GM23338 (cell line): ENCODE data around the gene LRRC26. TPM values are rescaled to one million over a fixed set of nuclear protein-coding genes. Genes with fewer than 3 reads are reported as not detected.

Source experiments
- ATAC-seq: fragments of 200-7000 bp; cut with Tn5 transposase; 3 replicates; pipeline ENCODE4 v1.9.1; 2020
- DNase-seq: peaks from one replicate; pipeline ENCODE4 v3.0.0-alpha.2; 2015; ENCODE audit warnings: low spot score
- H2AFZ ChIP-seq: fragments of 200-600 bp; sonication (generic); 2 replicates; pipeline ENCODE4 v1.8.0; 2016; ENCODE audit warnings: antibody characterized with exemption, mild to moderate bottlenecking, moderate library complexity
- H3F3A ChIP-seq: fragments of 200-600 bp; sonication (generic); replicated peaks from 2 replicates; pipeline ENCODE4 v1.8.0; 2017; ENCODE audit warnings: antibody characterized with exemption, mixed run types, low read depth
- H3K27ac ChIP-seq: fragments of 200-600 bp; sonication (generic); 2 replicates; pipeline ENCODE4 v1.6.1; 2016; ENCODE audit warnings: low read depth
- H3K27me3 ChIP-seq: fragments of 200-600 bp; sonication (generic); 2 replicates; pipeline ENCODE4 v1.8.0; 2016; ENCODE audit warnings: mild to moderate bottlenecking, mixed run types, moderate library complexity; ENCODE audit not compliant: insufficient read depth
- H3K36me3 ChIP-seq: fragments of 200-600 bp; sonication (generic); 2 replicates; pipeline ENCODE4 v1.8.0; 2016; ENCODE audit warnings: mild to moderate bottlenecking; ENCODE audit not compliant: insufficient read depth
- H3K4me1 ChIP-seq: fragments of 200-600 bp; sonication (generic); 2 replicates; pipeline ENCODE4 v1.8.0; 2016; ENCODE audit warnings: mild to moderate bottlenecking, moderate library complexity; ENCODE audit not compliant: insufficient read depth
- H3K4me2 ChIP-seq: fragments of 200-600 bp; sonication (generic); 2 replicates; pipeline ENCODE4 v1.7.1; 2017; ENCODE audit warnings: mixed run types
- H3K4me3 ChIP-seq: fragments of 200-600 bp; sonication (generic); 2 replicates; pipeline ENCODE4 v1.6.1; 2016; ENCODE audit warnings: mixed run types
- H3K79me2 ChIP-seq: fragments of 200-600 bp; sonication (generic); replicated peaks from 2 replicates; pipeline ENCODE4 v1.8.0; 2017; ENCODE audit warnings: mild to moderate bottlenecking; ENCODE audit not compliant: insufficient read depth
- H3K9me2 ChIP-seq: fragments of 200-600 bp; sonication (generic); 2 replicates; pipeline ENCODE4 v1.8.0; 2017; ENCODE audit not compliant: insufficient read depth
- H4K20me1 ChIP-seq: fragments of 200-600 bp; sonication (generic); replicated peaks from 2 replicates; pipeline ENCODE4 v1.8.0; 2017; ENCODE audit warnings: mild to moderate bottlenecking; ENCODE audit not compliant: insufficient read depth
- H3K27ac Mint-ChIP-seq: 2 replicates; pipeline ENCODE4 v1.8.0; 2020; ENCODE audit warnings: inconsistent platforms, mild to moderate bottlenecking, moderate library complexity, mixed read lengths
- H3K27me3 Mint-ChIP-seq: 3 replicates; pipeline ENCODE4 v1.8.0; 2022; ENCODE audit warnings: low read depth, mild to moderate bottlenecking, moderate library complexity, mixed read lengths, inconsistent platforms; ENCODE audit not compliant: insufficient read depth, poor library complexity
- H3K36me3 Mint-ChIP-seq: 3 replicates; pipeline ENCODE4 v1.8.0; 2021; ENCODE audit warnings: low read depth, mild to moderate bottlenecking, inconsistent platforms, moderate library complexity, mixed read lengths
- H3K4me1 Mint-ChIP-seq: 3 replicates; pipeline ENCODE4 v1.8.0; 2020; ENCODE audit warnings: mild to moderate bottlenecking, inconsistent platforms, mixed read lengths
- H3K4me3 Mint-ChIP-seq: 3 replicates; pipeline ENCODE4 v1.8.0; 2021; ENCODE audit warnings: moderate library complexity, mild to moderate bottlenecking, inconsistent platforms, mixed read lengths
- H3K9me3 Mint-ChIP-seq: 3 replicates; pipeline ENCODE4 v1.8.0; 2020; ENCODE audit warnings: moderate library complexity, mild to moderate bottlenecking, inconsistent platforms, mixed read lengths
- CREB1 ChIP-seq: fragments of 250-450 bp; sonication (Bioruptor Pico); IDR thresholded peaks from 2 replicates; pipeline ENCODE4 v1.5.0; 2020; ENCODE audit warnings: low read depth, mild to moderate bottlenecking, moderate library complexity
- CTCF ChIP-seq, 2 experiments: fragments of 200-600 bp in 1 of 2; sonication (generic) in 1 of 2; conservative IDR thresholded peaks; 2 replicates each; pipeline versions ENCODE4 v1.5.1 to v1.6.1; 2016 to 2017; ENCODE audit warnings: antibody characterized with exemption in 2 of 2, low read depth in 2 of 2, mild to moderate bottlenecking in 2 of 2, moderate library complexity in 1 of 2
- ETS1 ChIP-seq: IDR thresholded peaks from 2 replicates; pipeline ENCODE4 v1.6.1; 2016; ENCODE audit warnings: antibody characterized with exemption
- EZH2 ChIP-seq: fragments of 200-600 bp; sonication (generic); IDR thresholded peaks from one replicate; pipeline ENCODE4 v1.8.0; 2017; ENCODE audit warnings: antibody characterized with exemption, mild to moderate bottlenecking, low read depth; ENCODE audit not compliant: unreplicated experiment
- EZH2phosphoT487 ChIP-seq: fragments of 200-600 bp; sonication (generic); IDR thresholded peaks from one replicate; pipeline ENCODE4 v1.8.1; 2018; ENCODE audit warnings: antibody characterized with exemption; ENCODE audit not compliant: unreplicated experiment
- JUNB ChIP-seq: IDR thresholded peaks from one replicate; pipeline ENCODE4 v1.6.1; 2016; ENCODE audit warnings: antibody characterized with exemption; ENCODE audit not compliant: unreplicated experiment
- NANOG ChIP-seq: IDR thresholded peaks from 2 replicates; pipeline ENCODE4 v1.6.1; 2016; ENCODE audit warnings: antibody characterized with exemption, borderline replicate concordance
- POLR2AphosphoS5 ChIP-seq: IDR thresholded peaks from 2 replicates; pipeline ENCODE4 v1.6.1; 2016; ENCODE audit warnings: antibody characterized with exemption, low read depth
- REST ChIP-seq: IDR thresholded peaks from one replicate; pipeline ENCODE4 v1.6.1; 2018; ENCODE audit warnings: antibody characterized with exemption; ENCODE audit not compliant: unreplicated experiment
- STAT1 ChIP-seq: IDR thresholded peaks from one replicate; pipeline ENCODE4 v1.6.1; 2016; ENCODE audit warnings: antibody characterized with exemption; ENCODE audit not compliant: unreplicated experiment
- ZNF114 ChIP-seq: fragments of 250-450 bp; sonication (Bioruptor Pico); IDR thresholded peaks from 2 replicates; pipeline ENCODE4 v1.5.0; 2020; ENCODE audit warnings: mild to moderate bottlenecking, moderate library complexity
- ZNF331 ChIP-seq: fragments of 250-450 bp; sonication (Bioruptor Pico); IDR thresholded peaks from 2 replicates; pipeline ENCODE4 v1.5.0; 2020; ENCODE audit warnings: low read depth, mild to moderate bottlenecking, moderate library complexity
- ZNF462 ChIP-seq: fragments of 250-450 bp; sonication (Bioruptor Pico); IDR thresholded peaks from 2 replicates; pipeline ENCODE4 v1.5.0; 2020; ENCODE audit warnings: mild to moderate bottlenecking, moderate library complexity
- polyA plus RNA-seq: library from polyadenylated mRNA; unstranded; fragments of >200 nt; fragmentation: Nextera tagmentation; extraction: Ambion mirVana; gene quantifications from 2 replicates; pipeline ENCODE4 v1.2.1, GENCODE V29; 2016
- total RNA-seq: library from RNA; depleted of rRNA; stranded (reverse); fragments of >200 nt; shearing (Covaris generic); gene quantifications from 2 replicates; pipeline ENCODE4 v1.2.3, GENCODE V29; 2014

Gene LRRC26
- total and polyA plus RNA-seq, 2 experiments from 2014 or later: 0.21 to 4.3 TPM

- Histone ChIP-seq H3K36me3 (no peaks in the 10 kb centered on the region), H3K27ac (no peak overlapping the region), H2AFZ (no peak overlapping the region), H3K79me2 (no peaks in the 10 kb centered on the region), H3K9me2 (no peaks in the 10 kb centered on the region), H4K20me1 (no peaks in the 10 kb centered on the region; the same call in 1 of the 2 replicates), H3F3A (peaks cover 19% of the 10 kb centered on the region), H3K27me3 (no peaks in the 10 kb centered on the region), H3K4me3 (no peak overlapping the region), H3K4me1 (no peaks in the 10 kb centered on the region), H3K4me2 (no peak overlapping the region)
- no peak for TF ChIP-seq REST
- no peak for TF ChIP-seq CTCF (conservative IDR thresholded peaks at IDR 0.05; ENCODE audit: low read depth in 2 of 2)
- TF ChIP-seq JUNB: no peak
- no peak for TF ChIP-seq POLR2AphosphoS5
- no peak for TF ChIP-seq STAT1
- no peak for TF ChIP-seq ETS1
- TF ChIP-seq EZH2: no peak
- TF ChIP-seq ZNF114 (CRISPR knock-in tag): no peak
- no peak for TF ChIP-seq ZNF331 (CRISPR knock-in tag)
- no peak for TF ChIP-seq CREB1 (CRISPR knock-in tag)
- TF ChIP-seq NANOG: no peak
- TF ChIP-seq EZH2phosphoT487: no peak
- TF ChIP-seq ZNF462 (CRISPR knock-in tag): no peak
- Mint-ChIP-seq H3K4me1 (peaks cover 2% of the 10 kb centered on the region; the same call in 1 of the 3 replicates), H3K9me3 (peaks cover 13% of the 10 kb centered on the region; the same call in 2 of the 3 replicates), H3K4me3 (no peak overlapping the region; the same call in 2 of the 3 replicates), H3K36me3 (no peaks in the 10 kb centered on the region), H3K27ac (no peak overlapping the region), H3K27me3 (peaks cover 11% of the 10 kb centered on the region)
- DNase-seq (no peak), ATAC-seq (no peak; the same call in 2 of the 3 replicates)
Observed at GRCh38 chr9:137148661-137149060, 21.2 kb downstream of the LRRC26 start.
